Panc1 (cell line): ENCODE measurements around the gene PKP2. TPM values are rescaled to one million over a fixed set of nuclear protein-coding genes. Genes with fewer than 3 reads are reported as not detected.

Source experiments
- ATAC-seq: fragments of 200-7000 bp; cut with Tn5 transposase; 2 replicates; pipeline ENCODE4 v1.9.1; 2020; ENCODE audit warnings: mild to moderate bottlenecking, moderate library complexity
- BruUV-seq: library from RNA; stranded (reverse); fragments of 400-500 nt; replicated peaks from 2 replicates; lab custom pipeline; 2021; lab: Mats Ljungman, UMichigan
- CTCF ChIA-PET: fragments of 300-600 bp; sonication (Branson Sonifier 250); formaldehyde crosslinking; loops from one replicate; lab custom pipeline; 2022; ENCODE audit warnings: antibody characterized with exemption; lab: Charles Lee
- POLR2A ChIA-PET: fragments of 300-600 bp; sonication (Branson Sonifier 250); formaldehyde crosslinking; loops from one replicate; lab custom pipeline; 2022; ENCODE audit warnings: antibody characterized with exemption; lab: Charles Lee
- DNase-seq: peaks from one replicate; pipeline ENCODE4 v3.0.0-alpha.2; 2010; ENCODE audit warnings: low read depth, low spot score
- H3K27ac ChIP-seq: 2 replicates; pipeline ENCODE4 v1.5.1; 2011; ENCODE audit warnings: mild to moderate bottlenecking, low read length, inconsistent platforms
- H3K27me3 ChIP-seq: fragments of 200-500 bp; sonication (Bioruptor generic); 2 replicates; pipeline ENCODE4 v1.6.0; 2014; ENCODE audit warnings: low read length, inconsistent platforms; ENCODE audit not compliant: control insufficient read depth, insufficient read depth
- H3K36me3 ChIP-seq: fragments of 200-500 bp; sonication (Bioruptor generic); 2 replicates; pipeline ENCODE4 v1.5.1; 2014; ENCODE audit warnings: inconsistent platforms, mild to moderate bottlenecking, low read length, moderate library complexity; ENCODE audit not compliant: control insufficient read depth, insufficient read depth
- H3K4me1 ChIP-seq: 2 replicates; pipeline ENCODE4 v1.5.1; 2011; ENCODE audit warnings: inconsistent platforms, mild to moderate bottlenecking, low read length, moderate library complexity; ENCODE audit not compliant: control insufficient read depth, insufficient read depth
- H3K4me3 ChIP-seq, 2 experiments: 2 replicates each; pipeline ENCODE4 v1.5.1; 2011 to 2012; ENCODE audit warnings: low read depth in 2 of 2, low read length in 2 of 2, mild to moderate bottlenecking in 2 of 2, inconsistent platforms in 1 of 2, moderate library complexity in 1 of 2
- H3K9me3 ChIP-seq: fragments of 200-500 bp; sonication (Bioruptor generic); 2 replicates; pipeline ENCODE4 v1.5.1; 2014; ENCODE audit warnings: low read depth, mild to moderate bottlenecking, inconsistent platforms, low read length, moderate library complexity; ENCODE audit not compliant: control insufficient read depth, insufficient read depth
- CTCF ChIP-seq: fragments of 450-650 bp; IDR thresholded peaks from 2 replicates; pipeline ENCODE4 v1.5.1; 2017; ENCODE audit warnings: mild to moderate bottlenecking
- POLR2AphosphoS5 ChIP-seq: IDR thresholded peaks from 2 replicates; pipeline ENCODE4 v1.6.1; 2012; ENCODE audit warnings: mild to moderate bottlenecking, low read depth, low read length, moderate library complexity
- REST ChIP-seq, 2 experiments: IDR thresholded peaks; 2 replicates each; pipeline ENCODE4 v1.6.1; 2011 to 2012; ENCODE audit warnings: low read depth in 2 of 2, control low read depth in 1 of 2, low read length in 1 of 2, mild to moderate bottlenecking in 1 of 2, moderate library complexity in 1 of 2; ENCODE audit not compliant: insufficient read depth in 1 of 2
- SIN3A ChIP-seq: IDR thresholded peaks from 2 replicates; pipeline ENCODE4 v1.6.1; 2012; ENCODE audit warnings: low read depth, mild to moderate bottlenecking, low read length, moderate library complexity, borderline replicate concordance; ENCODE audit not compliant: insufficient read depth
- TCF7L2 ChIP-seq: IDR thresholded peaks from 2 replicates; pipeline ENCODE4 v1.6.1; 2011; ENCODE audit warnings: mild to moderate bottlenecking, low read depth, low read length, inconsistent platforms
- in situ Hi-C: cut with HindIII; loops from 2 replicates; pipeline ENCODE4 v1.10.0; 2016; ENCODE audit warnings: low sequenced_read_pairs, low pct_unique_long_range_greater_than_20kb
- intact Hi-C: fragments of 100-400 bp; cut with micrococcal nuclease; formaldehyde crosslinking; loops from one replicate; pipeline ENCODE4 v1.10.0; 2022; ENCODE audit not compliant: unreplicated experiment
- total RNA-seq: library from RNA; stranded (reverse); gene quantifications from one replicate; pipeline ENCODE4 v1.2.1, GENCODE V29; 2021; ENCODE audit not compliant: unreplicated experiment

PKP2 gene
- total RNA-seq, 1 experiment from 2014 or later = 2.2 TPM

- no peaks in the 10 kb centered on the region for H3K36me3 ChIP-seq
- no peak overlapping the region for H3K4me3 ChIP-seq
- no peak for ATAC-seq
- no peaks in the 10 kb centered on the region; the same call in 1 of the 2 replicates for H3K27me3 ChIP-seq
- POLR2A ChIA-PET = no interaction called here
- in situ Hi-C loops = no loop called here
- no peak for TF ChIP-seq TCF7L2
- no peak for TF ChIP-seq POLR2AphosphoS5
- TF ChIP-seq CTCF = no peak
- no peak for TF ChIP-seq SIN3A
- TF ChIP-seq REST (IDR thresholded peaks at IDR 0.05; ENCODE audit: insufficient read depth in 1 of 2, low read depth in 2 of 2, low read length in 1 of 2) = no peak
- intact Hi-C loops = no loop called here
- H3K4me1 ChIP-seq = no peaks in the 10 kb centered on the region
- no peak for DNase-seq
- no peaks in the 10 kb centered on the region for H3K9me3 ChIP-seq
- no peak overlapping the region for H3K27ac ChIP-seq
- no TSS peak for BruUV-seq
- CTCF ChIA-PET = no interaction called here
Measured at GRCh38 chr12:32860192-32860591, 36.4 kb downstream of the PKP2 start.

GRCh38 chr12:32859389-32859788, 37.2 kb downstream of the PKP2 start:
- no peak overlapping the region for H3K4me3 ChIP-seq
- ATAC-seq (no peak), DNase-seq (no peak)
- no peak overlapping the region for H3K27ac ChIP-seq
- in situ Hi-C loops (no loop called here), intact Hi-C loops (no loop called here)
- H3K9me3 ChIP-seq = no peaks in the 10 kb centered on the region
- POLR2A ChIA-PET = no interaction called here
- no peaks in the 10 kb centered on the region for H3K36me3 ChIP-seq
- H3K27me3 ChIP-seq = no peaks in the 10 kb centered on the region; the same call in 1 of the 2 replicates
- CTCF ChIA-PET = no interaction called here
- no peaks in the 10 kb centered on the region for H3K4me1 ChIP-seq
- BruUV-seq = no TSS peak
- TF ChIP-seq TCF7L2 (no peak), SIN3A (no peak), POLR2AphosphoS5 (no peak), CTCF (no peak), REST (IDR thresholded peaks at IDR 0.05; ENCODE audit: insufficient read depth in 1 of 2, low read depth in 2 of 2, low read length in 1 of 2) (no peak)
